Measurements from ENCODE around the gene IGFL1.

- TF ChIP-seq POLR2A (IDR thresholded peaks at IDR 0.05; ENCODE audit: low read depth, low read length) (no peak), POU2F2 (IDR thresholded peaks at IDR 0.05; ENCODE audit: low read depth, low read length) (no peak)
Measured at GRCh38 chr19:46211201-46211881, 18.2 kb upstream of the IGFL1 start.
